Endothelial cell of umbilical vein (primary cell): ENCODE measurements around the gene PLEKHG4.

Experiments used
- EZH2 ChIP-seq: IDR thresholded peaks from 2 replicates; pipeline ENCODE4 v1.6.1; 2012; ENCODE audit warnings: borderline replicate concordance, low read depth, mild to moderate bottlenecking, moderate library complexity, low read length, inconsistent platforms; ENCODE audit not compliant: severe bottlenecking
- POLR2A ChIP-seq: IDR thresholded peaks from 2 replicates; pipeline ENCODE4 v1.6.1; 2012; ENCODE audit warnings: low read depth, mild to moderate bottlenecking, control low read depth, low read length
- POLR2AphosphoS5 ChIP-seq: IDR thresholded peaks from 2 replicates; pipeline ENCODE4 v1.6.1; 2012; ENCODE audit warnings: low read depth, mild to moderate bottlenecking, control low read depth, low read length, moderate library complexity; ENCODE audit not compliant: insufficient read depth
- TF ChIP-seq, protein P1 (sequence below), 2 donors: IDR thresholded peaks; 1 replicate in 1 of 2; 2 replicates in 1 of 2; pipeline ENCODE4 v1.5.1; 2011; ENCODE audit warnings: low read length in 2 of 2, mild to moderate bottlenecking in 2 of 2, moderate library complexity in 2 of 2, control low read depth in 1 of 2, inconsistent platforms in 1 of 2, low read depth in 1 of 2; ENCODE audit not compliant: insufficient read depth in 1 of 2; ENCODE audit errors: extremely low read depth in 1 of 2

GRCh38 chr16:67255553-67256221 is 23.6 kb upstream of the PLEKHG4 start:
- TF ChIP-seq EZH2 (no peak), POLR2A (no peak), POLR2AphosphoS5 (no peak)
- TF ChIP-seq, protein P1, sequence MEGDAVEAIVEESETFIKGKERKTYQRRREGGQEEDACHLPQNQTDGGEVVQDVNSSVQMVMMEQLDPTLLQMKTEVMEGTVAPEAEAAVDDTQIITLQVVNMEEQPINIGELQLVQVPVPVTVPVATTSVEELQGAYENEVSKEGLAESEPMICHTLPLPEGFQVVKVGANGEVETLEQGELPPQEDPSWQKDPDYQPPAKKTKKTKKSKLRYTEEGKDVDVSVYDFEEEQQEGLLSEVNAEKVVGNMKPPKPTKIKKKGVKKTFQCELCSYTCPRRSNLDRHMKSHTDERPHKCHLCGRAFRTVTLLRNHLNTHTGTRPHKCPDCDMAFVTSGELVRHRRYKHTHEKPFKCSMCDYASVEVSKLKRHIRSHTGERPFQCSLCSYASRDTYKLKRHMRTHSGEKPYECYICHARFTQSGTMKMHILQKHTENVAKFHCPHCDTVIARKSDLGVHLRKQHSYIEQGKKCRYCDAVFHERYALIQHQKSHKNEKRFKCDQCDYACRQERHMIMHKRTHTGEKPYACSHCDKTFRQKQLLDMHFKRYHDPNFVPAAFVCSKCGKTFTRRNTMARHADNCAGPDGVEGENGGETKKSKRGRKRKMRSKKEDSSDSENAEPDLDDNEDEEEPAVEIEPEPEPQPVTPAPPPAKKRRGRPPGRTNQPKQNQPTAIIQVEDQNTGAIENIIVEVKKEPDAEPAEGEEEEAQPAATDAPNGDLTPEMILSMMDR (IDR thresholded peaks at IDR 0.05; ENCODE audit: extremely low read depth in 1 of 2, insufficient read depth in 1 of 2, low read depth in 1 of 2, low read length in 2 of 2) = no peak
